ENCODE measurements around the gene SORCS2. TPM values are rescaled to one million over a fixed set of nuclear protein-coding genes. Genes with fewer than 3 reads are reported as not detected.

The SORCS2 gene
- total and polyA plus RNA-seq, 2 donors (not counting 1 experiment from before 2014, with no cell fraction given): not detected

GRCh38 chr4:7281691-7282665, 89.6 kb downstream of the SORCS2 start:
- CTCF ChIA-PET: no interaction called here
- TF ChIP-seq CTCF (IDR thresholded peaks at IDR 0.05): no peak
- TF ChIP-seq EZH2 (IDR thresholded peaks at IDR 0.05; ENCODE audit: borderline replicate concordance, insufficient read depth, low read depth, low read length, poor library complexity, severe bottlenecking): no peak
- Histone ChIP-seq H3K4me1 (ENCODE audit: control insufficient read depth in 2 of 2, insufficient read depth in 2 of 2, low read length in 2 of 2) (no peaks in the 10 kb centered on the region), H3K27ac (ENCODE audit: low read length in 2 of 2) (no peak overlapping the region), H3K27me3 (replicated peaks in 1 of 4; ENCODE audit: control extremely low read depth in 1 of 4, control insufficient read depth in 3 of 4, insufficient read depth in 4 of 4, low read length in 3 of 4) (no peaks in the 10 kb centered on the region), H2AFZ (ENCODE audit: insufficient read depth, low read depth, low read length, poor library complexity, severe bottlenecking) (no peak overlapping the region), H3K4me3 (ENCODE audit: control extremely low read depth in 1 of 5, extremely low read depth in 1 of 5, insufficient read depth in 1 of 5, low read depth in 2 of 5, low read length in 4 of 5) (no peak overlapping the region), H3K9ac (ENCODE audit: low read length) (no peak overlapping the region), H3K9me3 (ENCODE audit: control extremely low read depth in 1 of 3, control insufficient read depth in 2 of 3, insufficient read depth in 1 of 3, low read length in 2 of 3) (peaks cover 0 to 13% (median 0%) of the 10 kb centered on the region in 3 donors), H3K4me2 (replicated peaks; ENCODE audit: low read depth, low read length, poor library complexity, severe bottlenecking) (no peak overlapping the region), H4K20me1 (ENCODE audit: control insufficient read depth, insufficient read depth, low read length, poor library complexity, severe bottlenecking) (no peaks in the 10 kb centered on the region), H3K79me2 (ENCODE audit: control insufficient read depth, insufficient read depth, low read length) (no peaks in the 10 kb centered on the region), H3K36me3 (replicated peaks in 1 of 2; ENCODE audit: control extremely low read depth in 1 of 2, control insufficient read depth in 1 of 2, extremely low read depth in 1 of 2, insufficient read depth in 2 of 2, low read length in 1 of 2) (no peaks in the 10 kb centered on the region)
- intact Hi-C loops (cut with micrococcal nuclease): no loop called here
- no peak overlapping the region for H3K27ac Mint-ChIP-seq
- H3K9me3 Mint-ChIP-seq (ENCODE audit: insufficient read depth): no peaks in the 10 kb centered on the region
- no peaks in the 10 kb centered on the region for H3K4me1 Mint-ChIP-seq
- 43% methylated on average over 12 of the region's 20 CpGs for WGBS (ENCODE audit: insufficient coverage)
- ATAC-seq (ENCODE audit: low read depth) (no peak), DNase-seq (no peak)
- no peak overlapping the region for H3K4me3 Mint-ChIP-seq
- POLR2A ChIA-PET: no interaction called here
- H3K27me3 Mint-ChIP-seq: peaks cover 3% of the 10 kb centered on the region

GRCh38 chr4:7282786-7283440, 90.6 kb downstream of the SORCS2 start:
- no peaks in the 10 kb centered on the region for H3K79me2 ChIP-seq (ENCODE audit: control insufficient read depth, insufficient read depth, low read length)
- peaks cover 3% of the 10 kb centered on the region for H3K27me3 Mint-ChIP-seq
- DNase-seq: no peak
- WGBS (ENCODE audit: insufficient coverage): 77% methylated on average over 6 of the region's 8 CpGs
- H3K9me3 Mint-ChIP-seq (ENCODE audit: insufficient read depth): no peaks in the 10 kb centered on the region
- no peak overlapping the region for H3K4me3 ChIP-seq (ENCODE audit: control extremely low read depth in 1 of 5, extremely low read depth in 1 of 5, insufficient read depth in 1 of 5, low read depth in 2 of 5, low read length in 4 of 5)
- H3K36me3 ChIP-seq (replicated peaks in 1 of 2; ENCODE audit: control extremely low read depth in 1 of 2, control insufficient read depth in 1 of 2, extremely low read depth in 1 of 2, insufficient read depth in 2 of 2, low read length in 1 of 2): no peaks in the 10 kb centered on the region
- H3K4me1 Mint-ChIP-seq: no peaks in the 10 kb centered on the region
- no peaks in the 10 kb centered on the region for H3K4me1 ChIP-seq (ENCODE audit: control insufficient read depth in 2 of 2, insufficient read depth in 2 of 2, low read length in 2 of 2)
- TF ChIP-seq EZH2 (IDR thresholded peaks at IDR 0.05; ENCODE audit: borderline replicate concordance, insufficient read depth, low read depth, low read length, poor library complexity, severe bottlenecking) (no peak), CTCF (IDR thresholded peaks at IDR 0.05) (no peak)
- no peak overlapping the region for H2AFZ ChIP-seq (ENCODE audit: insufficient read depth, low read depth, low read length, poor library complexity, severe bottlenecking)
- CTCF ChIA-PET: no interaction called here
- no peak overlapping the region for H3K9ac ChIP-seq (ENCODE audit: low read length)
- no peaks in the 10 kb centered on the region for H3K27me3 ChIP-seq (replicated peaks in 1 of 4; ENCODE audit: control extremely low read depth in 1 of 4, control insufficient read depth in 3 of 4, insufficient read depth in 4 of 4, low read length in 3 of 4)
- no peaks in the 10 kb centered on the region for H4K20me1 ChIP-seq (ENCODE audit: control insufficient read depth, insufficient read depth, low read length, poor library complexity, severe bottlenecking)
- H3K27ac ChIP-seq (ENCODE audit: low read length in 2 of 2): no peak overlapping the region
- POLR2A ChIA-PET: no interaction called here
- H3K4me3 Mint-ChIP-seq: no peak overlapping the region
- peaks cover 0 to 13% (median 0%) of the 10 kb centered on the region in 3 donors for H3K9me3 ChIP-seq (ENCODE audit: control extremely low read depth in 1 of 3, control insufficient read depth in 2 of 3, insufficient read depth in 1 of 3, low read length in 2 of 3)
- no peak overlapping the region for H3K4me2 ChIP-seq (replicated peaks; ENCODE audit: low read depth, low read length, poor library complexity, severe bottlenecking)
- ATAC-seq (ENCODE audit: low read depth): no peak
- H3K27ac Mint-ChIP-seq: no peak overlapping the region
- intact Hi-C loops (cut with micrococcal nuclease): no loop called here
